ENCODE data around the gene GHRH.

Gene GHRH

DNA sequence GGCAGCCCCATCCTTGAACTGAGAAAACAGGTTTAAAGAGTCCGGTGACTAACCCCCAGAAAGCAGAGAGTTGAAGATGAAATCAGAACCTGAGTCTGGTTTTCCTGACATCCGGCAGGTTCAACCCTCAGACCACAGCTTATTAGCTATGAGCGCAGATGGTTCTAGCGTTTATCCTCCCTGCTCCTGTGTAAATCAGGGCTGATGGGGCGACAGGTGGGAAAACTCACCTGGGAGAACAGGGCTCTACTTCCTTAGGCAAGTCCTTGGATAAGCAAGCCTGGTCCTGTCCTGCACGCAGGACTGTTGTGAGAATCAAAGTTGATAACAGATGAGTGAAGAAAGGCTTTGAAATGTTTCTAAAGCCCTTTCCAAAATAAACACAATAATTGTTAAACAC lies 31.4 kb downstream of the GHRH start:
- in situ Hi-C loops (cut with MboI; ENCODE audit: low pct_unique_long_range_greater_than_20kb, low sequenced_read_pairs, unreplicated experiment): no loop called here
- no peak for DNase-seq (ENCODE audit: low spot score)
- TF ChIP-seq, protein P1, sequence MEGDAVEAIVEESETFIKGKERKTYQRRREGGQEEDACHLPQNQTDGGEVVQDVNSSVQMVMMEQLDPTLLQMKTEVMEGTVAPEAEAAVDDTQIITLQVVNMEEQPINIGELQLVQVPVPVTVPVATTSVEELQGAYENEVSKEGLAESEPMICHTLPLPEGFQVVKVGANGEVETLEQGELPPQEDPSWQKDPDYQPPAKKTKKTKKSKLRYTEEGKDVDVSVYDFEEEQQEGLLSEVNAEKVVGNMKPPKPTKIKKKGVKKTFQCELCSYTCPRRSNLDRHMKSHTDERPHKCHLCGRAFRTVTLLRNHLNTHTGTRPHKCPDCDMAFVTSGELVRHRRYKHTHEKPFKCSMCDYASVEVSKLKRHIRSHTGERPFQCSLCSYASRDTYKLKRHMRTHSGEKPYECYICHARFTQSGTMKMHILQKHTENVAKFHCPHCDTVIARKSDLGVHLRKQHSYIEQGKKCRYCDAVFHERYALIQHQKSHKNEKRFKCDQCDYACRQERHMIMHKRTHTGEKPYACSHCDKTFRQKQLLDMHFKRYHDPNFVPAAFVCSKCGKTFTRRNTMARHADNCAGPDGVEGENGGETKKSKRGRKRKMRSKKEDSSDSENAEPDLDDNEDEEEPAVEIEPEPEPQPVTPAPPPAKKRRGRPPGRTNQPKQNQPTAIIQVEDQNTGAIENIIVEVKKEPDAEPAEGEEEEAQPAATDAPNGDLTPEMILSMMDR (IDR thresholded peaks at IDR 0.05; ENCODE audit: extremely low read depth, insufficient read depth, missing control alignments): no peak

DNA sequence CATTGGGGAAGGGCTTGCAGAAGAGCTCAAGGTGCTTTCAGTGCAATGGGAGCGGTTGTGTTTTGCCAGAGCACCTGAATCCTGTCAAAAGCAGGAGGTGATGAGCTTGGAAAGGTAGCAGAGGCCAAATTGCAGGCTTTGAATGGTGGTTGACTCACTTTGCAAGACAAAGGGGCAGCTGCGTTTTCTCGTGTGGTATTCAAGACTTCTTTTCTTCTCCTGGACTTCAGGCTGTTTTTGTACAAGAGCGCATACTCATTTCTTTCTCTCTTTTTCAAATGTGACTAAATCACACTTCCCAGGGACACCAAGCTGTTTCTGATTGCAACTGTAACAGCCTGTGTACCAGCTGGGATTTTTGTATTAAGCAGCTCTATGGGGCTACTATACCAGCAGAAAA lies 32.3 kb downstream of the GHRH start:
- in situ Hi-C loops (cut with MboI; ENCODE audit: low pct_unique_long_range_greater_than_20kb, low sequenced_read_pairs, unreplicated experiment): no loop called here
- TF ChIP-seq, protein P1 (IDR thresholded peaks at IDR 0.05; ENCODE audit: extremely low read depth, insufficient read depth, missing control alignments): no peak
- no peak for DNase-seq (ENCODE audit: low spot score)

GRCh38 chr20:37228656-37229055 lies 33.0 kb downstream of the GHRH start:
- TF ChIP-seq, protein P1 (IDR thresholded peaks at IDR 0.05; ENCODE audit: extremely low read depth, insufficient read depth, missing control alignments): no peak
- in situ Hi-C loops (cut with MboI; ENCODE audit: low pct_unique_long_range_greater_than_20kb, low sequenced_read_pairs, unreplicated experiment): no loop called here
- no peak for DNase-seq (ENCODE audit: low spot score)

DNA sequence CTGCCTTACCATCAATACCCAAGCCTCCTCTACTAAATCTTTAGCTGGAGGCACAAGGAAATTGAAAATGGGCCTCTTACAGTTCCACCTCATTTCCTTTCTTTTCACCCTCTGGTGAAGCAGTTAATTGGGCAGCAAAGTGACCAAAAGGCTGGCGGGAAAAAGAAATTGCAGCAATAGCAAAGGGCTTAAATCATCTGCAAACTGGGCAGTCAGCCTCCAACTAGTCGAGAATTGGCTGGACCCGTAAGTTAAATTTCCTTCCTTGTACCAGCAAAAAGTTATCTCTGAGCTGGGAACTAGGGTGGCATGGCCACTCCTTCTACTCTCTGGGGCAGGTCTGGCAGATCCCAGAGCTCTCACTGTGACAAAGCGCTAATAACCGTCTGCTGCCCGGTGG lies 33.5 kb downstream of the GHRH start:
- no peak for DNase-seq (ENCODE audit: low spot score)
- in situ Hi-C loops (cut with MboI; ENCODE audit: low pct_unique_long_range_greater_than_20kb, low sequenced_read_pairs, unreplicated experiment): no loop called here
- TF ChIP-seq, protein P1 (IDR thresholded peaks at IDR 0.05; ENCODE audit: extremely low read depth, insufficient read depth, missing control alignments): no peak

DNA sequence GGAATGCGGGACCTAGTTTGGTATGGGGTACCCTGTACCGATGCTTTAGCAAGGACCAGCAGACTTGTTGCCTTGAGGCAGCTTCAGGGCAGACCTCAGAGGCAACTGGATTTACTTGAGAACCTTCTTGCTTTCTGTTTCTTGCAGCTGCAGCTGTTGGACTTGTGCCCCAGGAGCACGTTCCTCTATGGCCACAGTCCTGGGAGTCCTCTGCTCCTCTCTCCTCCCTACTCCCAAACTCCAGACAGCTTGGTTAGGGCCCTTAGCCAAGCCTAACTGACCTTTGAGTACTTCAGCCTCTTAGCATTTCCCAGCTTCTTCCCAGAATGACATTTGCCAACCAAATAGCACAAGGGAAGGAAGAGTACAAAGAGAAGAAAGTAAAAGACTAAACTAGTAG lies 34.7 kb downstream of the GHRH start:
- no peak for DNase-seq (ENCODE audit: low spot score)
- TF ChIP-seq, protein P1 (IDR thresholded peaks at IDR 0.05; ENCODE audit: extremely low read depth, insufficient read depth, missing control alignments): no peak
- in situ Hi-C loops (cut with MboI; ENCODE audit: low pct_unique_long_range_greater_than_20kb, low sequenced_read_pairs, unreplicated experiment): no loop called here

DNA sequence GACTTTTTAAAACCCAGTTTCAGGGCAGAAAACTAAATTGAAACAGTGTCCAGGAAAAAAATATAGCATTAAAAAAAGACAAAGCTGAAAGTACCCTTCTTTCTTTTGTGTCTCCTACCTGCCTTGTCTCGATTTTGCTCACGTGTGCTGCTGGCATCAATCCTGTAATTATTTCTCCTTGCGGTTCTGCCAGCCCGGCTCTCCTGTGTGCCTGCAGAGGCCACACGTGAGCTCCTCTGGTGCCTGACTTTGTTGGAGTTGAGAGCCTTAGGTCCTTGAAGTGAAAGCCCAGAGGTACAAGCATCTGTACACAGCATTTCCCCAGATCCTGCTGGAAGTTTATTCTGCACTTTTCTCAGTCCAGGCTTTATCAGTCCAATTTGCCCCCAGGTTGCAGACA lies 36.5 kb downstream of the GHRH start:
- DNase-seq (ENCODE audit: low spot score): no peak
- TF ChIP-seq, protein P1 (IDR thresholded peaks at IDR 0.05; ENCODE audit: extremely low read depth, insufficient read depth, missing control alignments): no peak
- in situ Hi-C loops (cut with MboI; ENCODE audit: low pct_unique_long_range_greater_than_20kb, low sequenced_read_pairs, unreplicated experiment): no loop called here

DNA sequence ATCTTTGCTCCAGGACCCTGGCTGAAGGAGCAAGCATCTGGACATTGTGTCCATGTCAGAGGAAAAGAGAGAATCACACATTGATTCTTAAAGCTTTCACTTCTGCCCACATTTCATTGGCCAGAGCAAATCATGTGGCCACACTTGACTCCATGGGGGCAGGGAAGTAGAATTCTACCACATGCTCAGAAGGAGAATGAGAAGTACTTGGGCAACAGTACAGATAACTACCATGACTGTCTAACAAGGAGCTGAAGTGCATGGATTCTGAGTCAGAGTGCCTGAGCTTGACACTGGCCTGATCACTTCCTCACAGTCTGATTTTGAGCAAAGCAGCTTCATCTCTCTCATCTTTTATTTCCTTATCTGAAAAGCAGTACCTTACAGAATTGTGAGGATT lies 38.6 kb downstream of the GHRH start:
- TF ChIP-seq, protein P1 (IDR thresholded peaks at IDR 0.05; ENCODE audit: extremely low read depth, insufficient read depth, missing control alignments): no peak
- in situ Hi-C loops (cut with MboI; ENCODE audit: low pct_unique_long_range_greater_than_20kb, low sequenced_read_pairs, unreplicated experiment): no loop called here
- DNase-seq (ENCODE audit: low spot score): peak; percentile 20
